GM21529 (cell line): ENCODE data around the gene CHST5.
"Not testable (repeated sequence)": the region's sequence is repeated elsewhere in the genome, so short reads cannot be mapped to it uniquely, and the experiment has no call there.

Experiments used
- ATAC-seq: cut with Tn5 transposase; IDR thresholded peaks from one replicate; pipeline ENCODE4 v1.9.1; 2021; ENCODE audit not compliant: unreplicated experiment

Gene CHST5

DNA sequence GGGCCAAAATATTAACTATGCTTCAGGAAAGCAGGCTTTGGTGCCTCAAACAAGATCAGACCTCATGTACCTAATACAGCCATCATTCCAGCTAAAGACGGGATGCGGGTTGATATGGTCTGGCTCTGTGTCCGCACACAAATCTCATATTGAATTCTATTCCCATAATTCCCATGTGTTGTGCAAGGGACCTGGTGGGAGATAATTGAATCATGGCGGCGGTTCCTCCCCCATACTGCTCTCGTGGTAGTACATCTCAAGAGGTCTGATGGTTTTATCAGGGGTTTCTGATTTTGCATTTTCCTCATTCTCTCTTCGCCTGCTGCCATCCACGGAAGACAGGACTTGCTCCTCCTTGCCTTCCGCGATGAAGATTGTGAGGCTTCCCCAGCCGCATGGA lies 21.6 kb downstream of the CHST5 start:
- no peak for ATAC-seq

DNA sequence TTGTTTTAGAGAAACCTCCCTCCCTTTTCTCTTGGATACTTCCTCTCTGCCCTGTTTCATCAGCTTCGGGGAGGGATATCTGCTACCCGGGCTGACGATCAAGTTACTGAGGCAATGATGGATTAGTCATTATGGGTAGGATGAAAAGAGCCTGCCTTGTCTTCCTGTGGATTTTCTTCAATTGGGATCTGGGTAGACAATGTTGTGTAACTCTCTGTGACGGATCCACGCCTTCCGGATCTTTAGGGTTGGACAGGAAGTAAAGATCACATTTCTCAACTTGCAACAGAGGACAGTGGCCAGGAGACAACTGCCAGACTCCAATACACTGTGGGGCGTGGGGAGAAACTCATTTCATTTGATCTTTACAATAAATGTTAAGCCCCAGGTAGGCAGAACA lies 29.3 kb downstream of the CHST5 start:
- no peak for ATAC-seq

DNA sequence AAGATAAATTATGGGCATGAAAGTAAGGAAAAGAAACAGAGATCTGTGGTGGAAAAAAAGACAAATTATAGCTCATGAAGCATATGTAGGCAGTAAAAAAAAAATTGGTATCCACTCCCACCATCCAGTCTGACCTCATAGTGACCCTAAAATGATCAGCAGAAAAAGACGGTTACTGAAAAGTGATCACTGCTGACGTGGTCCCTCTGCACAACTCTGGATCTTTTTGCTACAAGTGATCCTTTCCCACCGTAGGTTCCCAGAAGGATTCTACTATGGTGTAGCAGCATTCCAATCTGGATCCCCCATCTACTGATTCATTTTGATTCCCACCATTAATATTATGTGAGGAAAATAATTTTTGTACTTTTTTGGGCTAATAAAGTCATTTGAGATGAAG lies 29.8 kb downstream of the CHST5 start:
- ATAC-seq = no peak

DNA sequence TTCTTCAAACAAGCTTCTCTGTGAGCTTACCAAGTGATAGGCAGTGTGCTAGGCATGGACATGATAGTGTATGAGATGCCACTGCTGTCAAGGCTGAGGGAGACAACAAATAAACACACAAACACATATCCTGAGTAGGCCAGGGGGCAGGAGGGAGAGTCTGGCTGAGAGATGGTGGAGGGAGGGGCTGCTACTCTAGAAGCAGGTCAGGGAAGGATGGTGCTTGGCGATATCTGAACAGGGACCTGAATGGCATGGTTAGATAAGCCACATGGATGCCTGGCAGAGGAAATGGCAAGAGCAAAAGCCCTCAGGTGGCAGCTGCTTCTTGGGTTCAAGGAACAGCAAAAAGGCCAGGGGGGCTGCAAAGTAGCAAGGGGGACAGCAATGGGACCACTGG lies 32.1 kb downstream of the CHST5 start:
- ATAC-seq = no peak

DNA sequence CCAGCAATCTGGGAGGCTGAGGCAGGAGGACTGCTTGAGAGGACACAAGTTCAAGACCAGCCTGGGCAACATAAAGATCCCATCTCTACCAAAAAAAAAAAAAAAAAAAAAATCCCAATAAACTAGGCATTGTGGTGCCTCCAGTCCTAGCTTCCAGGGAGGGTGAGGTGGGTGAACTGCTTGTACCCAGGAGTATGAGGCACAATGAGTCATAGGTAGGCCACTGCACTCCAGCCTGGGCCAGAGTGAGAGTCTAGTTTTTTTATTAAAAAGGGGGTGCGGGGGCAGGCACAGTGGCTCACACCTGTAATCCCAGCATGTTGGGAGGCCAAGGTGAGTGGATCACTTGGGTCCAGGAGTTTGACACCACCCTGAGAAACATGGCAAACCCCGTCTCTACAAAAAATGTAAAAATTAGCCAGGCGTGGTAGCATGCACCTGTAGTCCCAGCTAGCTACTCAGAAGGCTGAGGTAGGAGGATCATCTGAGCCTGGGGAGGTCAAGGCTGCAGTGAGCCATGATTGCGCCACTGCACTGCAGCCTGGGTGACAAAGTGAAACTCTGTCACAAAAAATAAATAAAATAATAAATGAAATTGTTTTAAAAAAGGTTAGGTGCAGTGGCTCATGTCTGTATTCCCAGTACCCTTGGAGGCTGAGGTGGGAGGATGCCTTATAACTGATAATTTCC lies 32.8 kb downstream of the CHST5 start:
- ATAC-seq = no peak

DNA sequence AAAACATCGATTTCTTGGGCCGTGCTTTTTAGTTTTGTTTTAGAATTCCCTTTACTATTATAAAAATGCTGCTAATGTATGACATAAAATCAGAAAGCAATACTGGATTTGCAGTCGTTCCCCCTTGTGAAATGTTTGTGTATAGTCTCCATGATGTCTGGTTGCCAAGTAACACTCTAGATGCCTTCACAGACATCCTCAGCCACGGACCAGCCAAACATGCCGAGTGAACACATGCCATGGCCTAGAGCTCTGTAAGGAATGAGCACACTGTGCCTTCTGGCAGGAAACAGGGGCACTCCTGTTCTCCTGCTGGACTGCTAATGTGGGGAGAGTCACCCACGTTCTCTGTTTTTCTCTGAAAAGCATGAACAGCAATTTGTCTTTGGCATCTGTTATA lies 34.1 kb downstream of the CHST5 start:
- not testable (repeated sequence) for ATAC-seq

DNA sequence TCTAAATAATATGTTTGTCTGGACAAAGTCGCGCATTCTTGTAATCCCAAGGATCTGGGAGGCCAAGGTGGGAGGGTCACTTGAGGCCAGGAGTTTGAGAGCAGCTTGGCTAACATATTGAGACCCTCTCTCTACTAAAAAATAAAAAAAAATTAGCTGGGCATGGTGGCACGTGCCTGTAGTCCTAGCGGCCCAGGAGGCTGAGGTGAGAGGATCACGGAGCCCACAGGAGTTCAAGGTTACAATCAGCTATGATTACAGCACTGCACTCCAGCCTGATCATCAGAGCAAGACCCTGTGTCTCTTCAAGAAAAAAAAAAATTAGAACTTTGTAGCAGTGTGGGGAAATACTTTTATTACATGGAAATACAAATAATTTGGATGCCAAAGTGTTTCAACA lies 34.5 kb downstream of the CHST5 start:
- ATAC-seq = no peak

DNA sequence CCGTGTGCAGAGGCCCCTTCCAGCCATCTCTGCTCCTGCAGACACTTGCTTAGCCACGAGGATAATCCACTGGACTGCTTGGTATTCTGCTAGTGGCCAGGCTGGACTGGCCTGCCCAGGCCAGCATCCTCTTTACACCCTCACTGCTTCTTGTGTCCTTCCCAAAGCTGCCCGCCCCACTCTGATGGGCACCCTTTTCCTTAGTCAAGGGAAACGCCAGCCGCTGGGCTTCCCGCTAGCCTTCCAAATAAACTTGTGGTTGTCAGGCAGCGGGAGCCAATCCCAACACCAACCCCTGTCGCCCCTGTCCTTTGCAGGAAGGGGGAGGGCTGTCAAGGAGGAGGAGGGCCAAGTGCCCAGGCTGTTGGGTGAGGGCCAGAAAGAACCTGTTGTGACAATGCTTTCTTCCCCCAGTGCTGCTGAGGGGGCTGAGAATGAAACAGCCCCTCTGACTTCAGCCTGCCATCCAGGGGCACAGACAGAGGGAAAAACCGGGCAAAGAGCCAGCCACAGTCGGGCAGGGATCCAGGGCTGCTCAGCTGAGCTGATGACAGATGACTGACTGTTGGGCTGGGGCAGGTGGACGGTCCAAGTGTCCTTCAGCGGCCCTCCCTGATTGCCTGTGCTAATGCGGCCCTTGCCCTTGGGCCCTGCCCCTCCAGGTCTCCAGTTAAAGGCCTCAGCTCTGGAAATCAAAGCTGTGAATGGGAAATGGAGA lies 37.1 kb downstream of the CHST5 start:
- not testable (repeated sequence) for ATAC-seq

DNA sequence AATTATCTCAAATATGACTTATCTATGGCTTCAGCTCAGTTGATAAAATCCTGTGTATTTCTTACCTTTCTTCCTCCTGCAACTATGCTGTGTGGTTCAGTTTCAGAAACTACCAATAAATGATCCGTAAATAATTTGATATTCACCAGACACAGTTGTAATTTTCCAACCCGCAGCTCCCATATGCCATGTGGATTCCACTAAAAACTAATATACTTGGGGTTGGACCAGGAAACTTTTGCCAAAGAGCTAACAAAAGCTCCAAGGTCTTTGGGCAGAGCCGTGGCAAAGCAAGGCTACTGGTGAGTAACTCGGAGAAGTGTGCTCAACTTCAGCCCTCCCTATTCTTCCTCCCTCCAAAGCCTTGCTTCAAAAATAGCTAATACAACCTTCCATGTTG lies 38.4 kb downstream of the CHST5 start:
- ATAC-seq = no peak

DNA sequence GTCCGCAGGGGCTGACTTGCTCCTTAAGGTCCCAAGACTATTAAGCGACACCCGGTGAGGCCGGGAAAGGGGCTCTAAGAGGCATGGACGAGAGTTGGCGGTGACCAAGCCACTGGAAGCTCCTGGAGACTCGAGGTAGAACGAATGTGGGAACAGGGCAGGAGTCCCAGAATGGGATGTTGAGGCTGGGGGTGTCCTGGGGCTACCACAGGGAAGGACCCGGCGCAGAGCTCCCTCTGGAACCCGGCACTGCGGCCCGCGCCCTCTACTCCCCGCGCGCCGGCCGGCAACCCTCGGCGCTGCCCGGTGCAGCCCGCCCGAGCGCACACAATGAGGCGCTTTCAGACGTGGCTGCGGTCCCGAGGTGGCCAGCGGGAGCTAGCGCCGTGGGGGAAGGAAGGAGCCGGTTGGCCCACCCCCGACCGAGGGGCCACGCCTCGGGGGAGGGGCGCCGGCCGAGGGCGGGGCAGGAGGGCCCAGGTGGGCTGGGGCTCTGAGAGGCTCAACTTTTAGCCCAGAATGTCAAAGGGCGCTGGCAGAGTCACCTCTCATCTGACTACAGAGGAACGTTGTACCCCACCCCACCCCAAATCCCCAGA lies 40.7 kb downstream of the CHST5 start, which contains the start of gene CHST6:
Gene CHST6, minus strand, starts transcription at position 366 of the 599 bp plus-strand sequence. CDS start 15,613 bp downstream, outside the sequence.
- ATAC-seq = peak; percentile 64

DNA sequence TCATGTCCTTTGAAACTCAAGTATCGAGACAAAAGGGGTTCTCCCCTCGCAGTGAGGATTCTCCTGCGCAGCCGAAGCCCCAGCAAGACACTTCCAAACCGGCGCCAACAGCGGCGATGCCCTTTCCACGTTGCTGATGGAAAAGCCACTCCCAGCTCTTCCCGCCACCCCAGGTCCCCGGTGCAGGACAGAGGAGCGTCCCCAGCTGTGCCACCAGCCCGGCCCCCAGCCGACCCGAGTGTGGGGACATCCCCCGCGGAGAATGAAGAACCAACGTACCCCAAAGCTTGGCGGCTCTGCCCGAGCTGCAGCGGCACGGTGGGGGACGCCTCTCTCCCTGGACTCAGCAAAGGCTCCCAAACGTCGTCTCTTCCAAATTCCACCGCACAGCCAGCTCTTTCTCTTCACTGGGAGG lies 41.2 kb downstream of the CHST5 start:
- no peak for ATAC-seq

DNA sequence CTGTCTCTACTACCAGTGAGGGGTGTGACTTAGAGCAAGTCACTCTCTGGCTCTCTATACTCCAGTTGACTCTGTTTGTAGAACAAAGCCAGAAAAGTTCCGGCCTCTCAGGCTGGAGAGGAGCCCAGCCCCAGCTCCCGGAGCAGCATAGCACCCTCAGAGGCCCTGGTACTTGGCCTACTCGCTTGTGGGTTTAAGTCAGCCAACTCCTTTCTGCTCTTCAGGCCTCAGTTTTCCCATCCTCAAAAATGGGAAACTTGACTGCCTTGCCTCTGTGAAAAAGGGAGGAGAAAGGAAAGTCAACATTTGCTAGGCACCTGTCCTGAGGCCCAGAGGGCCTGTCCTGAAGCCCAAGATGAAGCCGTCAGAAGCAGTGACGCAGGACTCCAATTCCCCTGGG lies 41.7 kb downstream of the CHST5 start:
- ATAC-seq = no peak

DNA sequence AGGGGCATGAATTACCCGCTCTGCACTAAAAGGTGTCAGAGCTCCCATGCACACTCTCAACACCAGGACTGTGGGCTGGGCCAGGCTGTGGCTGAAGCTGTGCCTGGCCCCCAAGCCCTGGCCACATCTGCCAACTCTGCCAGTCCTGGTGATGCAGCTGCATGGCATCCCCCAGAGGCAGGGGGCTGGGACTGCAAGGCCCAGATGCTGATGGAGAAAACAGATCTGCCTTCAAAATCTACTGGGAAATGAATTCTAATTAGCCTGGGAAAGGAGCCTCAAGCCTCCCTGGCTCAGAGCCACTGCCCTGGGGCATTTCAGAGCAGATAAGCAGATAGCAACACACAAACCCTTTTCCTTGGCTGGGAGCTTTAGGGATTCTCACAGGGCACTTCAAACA lies 44.0 kb downstream of the CHST5 start:
- no peak for ATAC-seq

DNA sequence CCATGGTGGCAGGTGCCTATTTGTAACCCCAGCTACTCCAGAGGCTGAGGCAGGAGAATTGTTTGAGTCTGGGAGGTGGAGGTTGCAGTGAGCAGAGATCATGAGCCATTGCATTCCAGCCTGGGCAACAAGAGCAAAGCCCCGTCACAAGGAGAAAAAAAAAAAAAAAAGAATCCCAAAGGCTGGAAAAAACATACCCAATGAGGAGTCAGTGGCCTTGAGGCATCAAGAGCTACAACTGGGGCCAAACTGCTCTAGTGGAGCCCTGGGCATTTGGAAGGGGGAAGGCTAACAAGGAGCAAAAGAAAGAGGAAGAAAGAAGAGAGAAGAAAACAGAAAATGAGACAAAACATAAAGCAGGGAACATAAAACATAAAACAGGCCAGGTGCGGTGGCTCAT lies 47.6 kb downstream of the CHST5 start:
- no peak for ATAC-seq

DNA sequence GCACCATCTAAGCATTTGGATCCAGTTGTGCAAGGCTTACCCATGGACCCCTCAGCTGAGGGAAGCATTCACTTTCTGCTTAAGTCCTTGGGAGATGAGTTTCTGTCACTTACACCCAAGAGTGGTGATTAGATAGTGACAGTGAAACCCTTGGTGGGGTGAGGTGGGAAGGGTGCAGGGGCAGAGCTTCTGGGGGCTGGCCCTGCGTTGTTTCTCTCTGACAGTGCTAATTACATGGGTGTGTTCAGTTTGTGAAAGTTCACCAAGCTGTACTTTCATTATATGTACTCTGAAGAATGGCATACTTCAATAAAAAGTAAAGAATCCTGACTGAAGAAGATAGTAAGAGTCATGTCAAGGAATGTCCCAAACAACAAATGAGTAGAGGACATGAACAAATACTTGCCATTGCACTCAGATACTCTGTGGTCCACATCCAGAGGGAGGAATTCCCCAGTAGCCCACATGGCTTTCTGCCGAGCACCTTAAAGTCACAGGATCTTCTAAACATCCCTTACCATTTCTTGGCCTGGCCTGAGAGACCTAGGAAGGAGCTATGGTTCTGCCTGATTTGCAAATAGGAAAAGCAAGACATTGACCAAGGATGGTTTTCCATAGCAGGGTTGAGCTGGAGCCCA lies 49.1 kb downstream of the CHST5 start:
- peak; percentile 65 for ATAC-seq

DNA sequence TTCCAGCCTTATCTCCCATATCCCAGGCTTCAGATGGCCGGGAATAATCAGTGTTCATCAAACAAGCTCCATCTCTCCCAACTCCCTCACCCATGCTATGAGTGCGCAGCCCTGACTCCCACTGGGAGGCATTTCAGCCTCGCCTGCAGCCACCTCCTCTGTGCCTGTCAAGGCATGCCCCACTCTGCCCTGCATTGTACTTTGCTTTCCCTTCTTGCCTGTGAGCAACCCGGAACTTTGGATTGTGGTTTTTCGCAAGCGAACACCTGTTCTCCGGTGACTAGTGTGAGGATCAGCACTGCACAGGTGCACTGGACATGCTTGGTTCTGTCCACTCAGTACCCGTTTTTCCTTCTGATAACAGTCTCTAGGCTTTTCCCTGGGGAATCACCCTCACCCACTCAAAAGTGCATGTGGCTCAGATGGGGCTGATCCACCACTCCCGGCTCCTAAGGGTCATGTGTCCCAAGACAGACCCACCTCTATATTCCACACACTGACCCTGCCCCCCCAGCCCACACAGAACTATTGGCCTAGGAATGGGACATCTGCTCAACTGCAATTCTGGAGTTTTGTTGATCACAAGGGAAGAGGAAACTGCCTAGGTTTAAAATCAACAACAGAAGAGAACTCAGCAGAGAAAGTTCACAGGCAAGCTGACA lies 49.8 kb downstream of the CHST5 start:
- ATAC-seq = no peak

DNA sequence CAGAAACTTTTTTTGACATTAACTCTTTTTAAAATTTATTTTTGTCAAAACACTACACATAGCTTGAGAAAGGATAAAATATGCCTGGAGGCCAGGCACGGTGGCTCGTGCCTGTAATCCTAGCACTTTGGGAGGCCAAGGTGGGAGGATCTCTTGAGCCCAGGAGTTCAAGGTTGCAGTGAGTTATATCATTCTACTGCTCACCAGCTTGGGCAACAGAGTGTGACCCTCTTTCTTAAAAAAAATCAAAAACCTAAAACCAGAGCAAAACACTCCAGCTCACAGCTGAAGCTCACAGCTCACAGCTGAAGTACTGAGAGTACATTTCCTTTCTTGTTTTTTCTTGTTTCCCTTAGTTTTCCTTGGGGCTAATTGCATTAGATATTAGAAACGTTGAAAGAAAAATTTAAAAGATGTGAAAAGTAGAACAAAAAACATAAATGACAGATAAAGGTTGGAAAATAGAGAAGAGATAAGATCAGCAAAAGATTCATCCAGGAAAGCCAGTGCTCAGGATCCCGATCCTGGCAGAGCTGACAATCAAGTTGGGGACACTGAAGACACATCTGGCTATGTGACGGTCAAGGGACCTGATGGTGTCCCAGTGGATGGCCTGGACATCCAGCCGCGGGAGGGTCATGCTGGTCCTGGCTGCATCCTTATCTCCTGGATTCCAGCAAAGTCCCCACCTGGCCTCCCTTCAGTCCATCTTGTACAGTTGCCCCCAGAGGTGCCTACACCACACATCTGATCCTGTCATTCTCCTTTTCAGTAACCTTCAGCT lies 50.5 kb downstream of the CHST5 start:
- peak; percentile 46 for ATAC-seq

DNA sequence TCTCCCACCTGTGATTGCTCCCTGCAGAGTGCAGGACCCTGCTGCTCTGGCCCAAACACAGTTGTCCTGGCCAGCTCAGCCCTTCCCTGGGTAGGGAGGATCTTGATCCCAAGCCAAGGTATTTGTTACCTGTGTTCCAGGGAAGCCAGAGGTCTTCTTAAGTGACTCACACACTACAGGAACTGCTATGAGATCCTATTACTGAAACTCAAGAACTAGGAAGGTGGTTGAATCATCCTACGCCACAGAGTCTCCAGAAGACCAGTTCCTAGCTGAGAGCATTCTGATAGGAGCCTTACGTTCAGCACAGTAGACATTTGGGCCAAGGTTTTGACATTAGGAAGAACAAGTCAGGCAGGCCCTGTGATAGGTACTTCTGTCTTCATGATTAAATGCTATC lies 52.7 kb downstream of the CHST5 start:
- no peak for ATAC-seq

DNA sequence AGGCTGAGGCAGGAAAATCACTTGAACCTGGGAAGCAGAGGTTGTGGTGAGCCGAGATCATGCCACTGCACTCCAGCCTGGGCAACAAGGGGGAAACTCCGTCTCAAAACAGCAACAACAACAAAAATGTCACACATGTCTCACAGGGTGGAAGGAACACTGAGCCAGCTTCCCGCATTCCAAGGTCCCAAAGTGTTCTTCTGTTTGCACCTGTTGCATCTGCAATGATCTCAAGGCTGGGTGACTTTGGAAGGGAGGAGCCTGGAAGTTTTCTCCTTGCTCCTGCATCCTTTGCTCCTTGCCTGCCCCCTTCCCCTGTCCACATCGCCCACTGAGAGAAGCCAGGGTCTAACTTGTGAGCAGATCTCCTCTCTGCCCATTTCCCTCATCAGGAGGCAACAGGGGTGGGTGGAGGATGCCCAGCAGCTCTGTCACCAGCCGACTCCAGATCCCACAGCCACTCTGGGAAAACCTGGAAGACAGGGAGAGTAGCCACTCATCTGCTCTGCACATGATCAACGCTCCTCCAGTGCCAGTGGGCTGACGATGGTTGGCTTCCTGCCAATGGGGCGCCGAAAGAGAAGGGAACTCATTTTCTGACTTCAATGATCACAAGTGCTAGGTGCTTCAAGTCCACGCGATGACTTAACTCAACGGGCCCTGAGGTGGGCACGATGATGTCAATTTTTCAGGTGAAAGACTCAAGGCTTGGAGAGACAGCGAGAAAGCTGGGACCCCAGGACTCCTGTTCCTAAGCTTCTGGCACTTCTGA lies 53.3 kb downstream of the CHST5 start:
- no peak for ATAC-seq

DNA sequence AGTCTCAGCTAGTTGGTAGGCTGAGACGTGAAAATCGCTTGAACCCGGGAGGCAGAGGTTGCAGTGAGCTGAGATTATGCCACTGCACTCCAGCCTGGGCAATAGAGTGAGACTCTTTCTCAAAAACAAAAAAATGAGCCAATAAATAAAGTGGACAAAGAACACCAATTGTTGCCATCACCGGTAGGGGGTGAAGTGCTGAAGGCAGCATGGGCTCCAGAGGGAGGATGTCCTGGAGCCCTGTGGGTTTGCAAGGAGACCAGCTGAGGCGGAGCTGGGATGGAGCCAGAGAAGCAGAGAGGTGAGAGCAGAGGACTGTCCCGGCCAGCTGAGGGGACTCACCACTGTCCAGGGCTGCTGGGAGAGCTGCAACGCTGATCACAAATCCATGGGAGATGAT lies 54.4 kb downstream of the CHST5 start:
- ATAC-seq = no peak
